HG03442 (cell line): ENCODE data around the gene SPEG.

ENCODE experiments used
- ATAC-seq: cut with Tn5 transposase; IDR thresholded peaks from one replicate; pipeline ENCODE4 v1.9.1; 2021; ENCODE audit warnings: mild to moderate bottlenecking, moderate library complexity; ENCODE audit not compliant: unreplicated experiment

The SPEG gene

DNA sequence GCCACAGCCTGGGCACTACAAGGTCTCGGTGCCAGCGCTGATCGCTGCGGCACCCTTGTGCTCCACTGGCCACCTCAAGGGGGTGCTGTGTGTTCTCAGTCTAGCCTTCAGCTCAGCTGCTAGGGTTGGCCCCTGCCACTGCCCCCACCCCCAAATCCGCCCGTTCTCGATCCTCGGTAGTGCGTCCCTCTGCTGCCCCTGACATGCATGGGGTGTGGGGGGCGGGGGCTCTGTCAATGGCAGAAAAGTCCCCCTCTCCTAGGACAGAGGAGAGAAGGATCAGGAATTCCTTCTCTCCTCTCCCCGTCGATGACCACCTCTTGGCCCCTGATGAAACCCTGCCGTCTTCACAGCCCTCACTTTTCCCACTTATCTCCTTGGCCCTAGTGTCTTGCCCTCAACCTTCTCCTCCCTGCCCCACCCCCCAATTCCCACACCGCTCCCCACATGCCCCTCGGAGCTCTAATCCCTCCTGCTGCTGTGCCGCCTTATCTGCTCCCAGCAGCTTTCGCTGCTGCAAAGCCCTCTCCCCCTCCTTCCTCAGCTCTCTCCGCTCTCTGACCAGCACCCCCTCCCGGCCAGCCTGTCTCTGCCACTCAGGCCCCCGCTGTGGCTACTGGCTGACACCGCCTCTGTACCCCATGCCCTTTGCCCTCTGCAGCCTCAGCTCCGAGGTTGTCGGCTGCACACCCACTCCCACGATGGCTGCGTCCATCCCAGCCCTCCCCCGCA lies 75.3 kb downstream of the SPEG start:
- ATAC-seq: no peak

DNA sequence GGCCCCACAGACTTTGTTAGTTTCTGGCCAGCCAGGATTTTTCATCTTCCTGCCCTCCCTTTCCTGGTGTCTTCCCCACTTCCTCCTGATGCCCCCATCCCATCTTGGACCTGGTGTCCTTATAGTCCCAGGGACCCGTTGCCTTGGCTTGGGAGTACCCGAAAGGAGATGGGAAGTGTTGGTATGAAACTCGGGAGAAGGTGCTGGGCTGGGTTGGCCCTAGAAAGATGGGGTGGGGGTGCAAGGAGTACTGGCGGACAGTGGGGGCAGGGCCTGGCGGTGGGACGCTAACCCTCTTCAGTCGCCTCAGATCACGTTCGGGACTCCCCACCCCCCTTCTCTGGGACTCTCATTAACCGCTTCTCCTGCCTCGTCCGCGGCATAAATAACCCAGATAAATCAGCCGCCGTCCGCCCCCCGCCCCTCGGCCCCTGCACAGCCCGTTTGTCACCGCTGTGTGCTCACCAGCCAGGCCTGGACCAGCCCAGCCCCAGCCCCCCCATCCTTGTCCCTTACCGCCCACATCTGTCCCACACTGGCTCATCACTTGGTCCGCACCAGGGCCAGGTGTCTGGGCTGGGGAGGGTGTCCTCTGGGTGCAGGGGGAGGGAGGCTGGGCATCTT lies 76.0 kb downstream of the SPEG start:
- ATAC-seq: no peak

DNA sequence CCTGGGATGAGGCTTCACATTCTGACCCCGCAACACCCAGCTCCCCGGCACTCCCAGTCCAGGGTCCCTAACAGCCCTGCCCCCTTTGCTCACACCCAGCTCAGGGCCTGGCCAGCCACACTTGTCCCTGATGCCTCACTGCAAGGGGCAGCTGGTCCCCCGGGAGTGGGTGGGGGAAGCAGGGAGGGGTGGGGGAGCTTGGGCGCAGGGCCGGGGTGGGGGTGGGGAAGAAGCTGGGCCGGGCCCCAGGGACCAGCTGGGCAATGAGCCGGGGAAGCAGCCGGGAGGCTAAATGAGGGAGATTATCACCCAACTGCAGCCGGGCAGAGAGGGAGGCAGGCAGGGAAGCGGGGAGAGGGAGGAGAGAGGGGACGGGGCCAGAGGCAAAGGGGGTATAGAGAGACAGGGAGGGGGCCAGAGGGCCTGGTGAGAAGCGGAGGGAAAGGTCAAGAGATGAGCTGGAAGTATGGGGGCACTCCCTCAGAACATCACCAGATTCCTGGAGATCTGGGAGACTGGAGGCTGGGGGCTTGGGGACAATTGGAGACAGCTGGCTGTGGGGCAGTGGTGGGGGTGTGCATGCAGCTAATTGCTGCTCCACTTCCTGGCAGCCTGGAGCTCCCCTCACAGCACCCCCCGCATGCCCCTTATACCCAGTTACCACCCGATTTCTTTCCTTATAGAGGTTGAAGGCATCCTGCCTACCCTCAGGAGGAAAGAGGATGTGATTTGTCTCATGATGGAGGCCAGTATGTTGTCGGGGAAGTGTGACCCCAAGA lies 77.1 kb downstream of the SPEG start:
- ATAC-seq: no peak

DNA sequence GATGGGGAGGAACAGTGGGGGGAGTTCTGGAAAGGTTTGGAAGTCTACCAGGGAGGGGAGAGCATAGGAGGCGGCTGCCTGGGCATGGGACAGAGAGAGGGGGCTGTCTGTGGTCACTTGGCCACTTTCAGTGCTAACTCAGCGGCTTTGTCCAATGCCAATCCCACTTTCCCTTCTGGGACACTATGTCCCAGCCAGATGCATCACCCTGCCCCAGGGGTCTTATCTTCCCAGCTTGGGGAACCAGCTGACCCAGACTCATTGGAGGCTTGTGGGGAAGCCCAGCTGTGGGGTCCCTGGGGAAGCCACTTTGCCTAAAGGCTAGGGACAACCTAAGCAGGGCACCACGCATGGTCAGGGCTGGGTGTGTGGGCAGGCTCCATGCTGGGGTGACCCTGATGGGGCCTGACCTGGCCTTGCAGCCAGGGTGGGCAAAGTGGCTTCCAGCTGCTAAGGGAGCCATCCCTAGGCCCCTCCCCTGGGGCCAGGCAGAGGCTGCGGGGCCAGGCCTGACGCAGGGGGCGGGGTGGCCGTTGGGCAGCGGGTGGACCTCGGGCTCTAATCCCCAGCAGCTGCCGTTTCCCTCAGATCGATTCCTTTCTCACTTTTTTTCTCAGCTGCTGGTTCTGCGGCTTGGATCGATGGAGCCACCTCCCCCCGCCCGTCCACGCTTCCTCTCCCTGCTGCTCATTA lies 78.0 kb downstream of the SPEG start:
- no peak for ATAC-seq

DNA sequence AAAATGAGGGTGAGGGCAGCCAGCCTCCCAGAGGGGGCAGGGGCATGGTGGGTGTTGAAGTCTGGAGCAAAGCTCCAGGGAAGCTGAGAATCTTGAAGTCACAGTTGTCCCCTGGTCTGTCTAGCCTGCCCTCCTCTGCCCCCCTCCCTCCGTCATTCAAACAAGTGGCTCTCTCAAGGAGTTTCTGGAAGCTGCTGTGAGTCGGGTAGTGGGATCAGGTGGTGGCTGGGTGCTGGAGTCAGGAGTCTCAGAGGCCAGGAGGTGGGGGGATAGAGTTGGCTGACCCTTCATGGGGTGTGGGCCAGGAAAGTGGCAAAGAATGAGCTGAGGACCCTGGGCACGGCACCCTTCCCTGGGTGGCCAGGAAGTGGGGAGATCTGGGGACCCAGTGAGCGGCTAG lies 79.1 kb downstream of the SPEG start:
- no peak for ATAC-seq

DNA sequence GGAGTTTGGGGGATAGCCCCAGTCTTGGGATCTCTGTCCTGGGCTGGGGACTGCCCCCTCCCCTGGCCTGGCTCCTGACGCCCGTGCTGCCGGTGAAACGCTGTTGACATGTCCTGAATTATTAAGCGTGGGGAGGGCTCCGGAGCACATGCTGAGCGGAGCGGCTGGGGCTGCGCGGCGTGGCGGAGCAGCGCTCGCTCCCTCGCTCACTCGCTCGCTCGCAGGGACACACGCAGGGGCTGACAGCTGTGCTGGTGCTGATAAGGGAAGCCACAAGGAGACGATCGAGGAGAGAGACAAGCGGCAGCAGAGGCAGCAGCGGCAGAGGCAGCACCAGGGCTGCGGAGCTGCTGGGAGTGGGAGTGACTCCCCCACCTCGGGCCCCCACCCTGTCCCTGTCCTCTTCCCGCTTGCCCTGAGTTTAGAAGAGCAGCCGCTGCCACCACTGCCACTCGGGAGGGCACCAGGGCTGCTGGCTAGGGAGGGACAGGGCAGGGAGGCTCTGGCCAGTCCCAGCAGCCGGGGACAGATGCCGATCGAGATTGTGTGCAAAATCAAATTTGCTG lies 79.6 kb downstream of the SPEG start, which contains the start of gene ASIC4:
TSS of gene ASIC4 (plus strand) at position 287 of the 566 bp plus-strand sequence. CDS start at position 530, 243 bp downstream.
- no peak for ATAC-seq

DNA sequence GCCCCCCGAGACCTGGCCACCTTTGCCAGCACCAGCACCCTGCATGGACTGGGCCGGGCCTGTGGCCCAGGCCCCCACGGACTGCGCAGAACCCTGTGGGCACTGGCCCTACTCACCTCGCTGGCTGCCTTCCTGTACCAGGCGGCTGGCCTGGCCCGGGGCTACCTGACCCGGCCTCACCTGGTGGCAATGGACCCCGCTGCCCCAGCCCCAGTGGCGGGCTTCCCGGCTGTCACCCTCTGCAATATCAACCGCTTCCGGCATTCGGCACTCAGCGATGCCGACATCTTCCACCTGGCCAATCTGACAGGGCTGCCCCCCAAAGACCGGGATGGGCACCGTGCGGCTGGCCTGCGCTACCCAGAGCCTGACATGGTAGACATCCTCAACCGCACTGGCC lies 80.2 kb downstream of the SPEG start:
- ATAC-seq: no peak

DNA sequence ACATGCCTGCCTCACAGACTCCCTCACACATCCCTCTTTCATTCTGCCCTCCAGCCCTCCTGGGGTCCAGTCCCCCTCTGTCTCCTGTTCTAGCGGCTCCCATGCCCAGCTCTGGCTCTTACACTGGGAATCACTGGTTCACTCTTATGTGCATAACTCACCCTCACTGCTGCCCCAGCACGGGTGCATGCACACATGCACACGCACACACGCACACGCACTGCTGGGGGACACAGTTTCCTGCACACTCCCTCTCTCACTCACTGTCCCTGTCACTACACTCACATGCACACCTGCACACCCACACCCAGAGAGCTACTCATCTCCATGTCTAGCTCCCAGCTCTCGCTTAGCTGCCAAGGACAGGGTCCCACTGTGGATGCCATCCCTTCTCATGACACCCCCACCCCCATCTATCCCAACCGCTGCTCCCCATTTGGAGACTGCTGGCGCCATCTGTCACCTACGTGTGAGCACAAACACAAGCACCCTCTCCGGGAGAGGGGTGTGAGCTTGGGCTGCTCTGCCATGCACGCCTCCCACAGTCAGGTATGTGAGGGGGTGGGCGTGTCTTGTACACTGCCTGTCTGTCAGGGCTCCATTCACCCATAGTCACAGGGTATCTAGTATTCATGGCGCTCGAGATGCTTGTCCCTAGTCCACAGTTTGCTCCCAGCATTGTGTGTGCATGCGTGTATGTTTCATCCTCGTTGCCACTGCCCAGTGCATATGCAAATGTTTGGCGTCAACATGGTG lies 81.4 kb downstream of the SPEG start:
- no peak for ATAC-seq

DNA sequence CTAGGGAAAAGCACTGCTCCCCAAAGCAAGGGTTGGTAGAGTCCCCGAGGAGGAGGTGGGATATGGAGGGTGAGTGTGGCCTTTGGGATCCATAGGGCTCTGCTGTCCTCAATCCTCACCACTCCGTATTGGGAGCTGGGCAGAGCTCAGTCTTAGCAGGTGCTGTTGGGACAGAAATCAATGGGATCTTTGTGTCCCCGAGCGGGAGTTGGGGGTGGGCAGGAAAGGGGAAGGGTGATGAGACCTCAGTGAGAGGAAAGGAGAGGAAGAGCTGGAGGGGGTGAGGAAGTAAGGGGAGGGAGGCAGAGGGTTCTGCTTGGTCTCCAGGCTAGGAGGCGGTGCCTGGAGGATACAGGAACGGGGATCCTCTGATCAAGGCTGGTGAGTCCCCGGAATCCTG lies 82.2 kb downstream of the SPEG start:
- no peak for ATAC-seq

DNA sequence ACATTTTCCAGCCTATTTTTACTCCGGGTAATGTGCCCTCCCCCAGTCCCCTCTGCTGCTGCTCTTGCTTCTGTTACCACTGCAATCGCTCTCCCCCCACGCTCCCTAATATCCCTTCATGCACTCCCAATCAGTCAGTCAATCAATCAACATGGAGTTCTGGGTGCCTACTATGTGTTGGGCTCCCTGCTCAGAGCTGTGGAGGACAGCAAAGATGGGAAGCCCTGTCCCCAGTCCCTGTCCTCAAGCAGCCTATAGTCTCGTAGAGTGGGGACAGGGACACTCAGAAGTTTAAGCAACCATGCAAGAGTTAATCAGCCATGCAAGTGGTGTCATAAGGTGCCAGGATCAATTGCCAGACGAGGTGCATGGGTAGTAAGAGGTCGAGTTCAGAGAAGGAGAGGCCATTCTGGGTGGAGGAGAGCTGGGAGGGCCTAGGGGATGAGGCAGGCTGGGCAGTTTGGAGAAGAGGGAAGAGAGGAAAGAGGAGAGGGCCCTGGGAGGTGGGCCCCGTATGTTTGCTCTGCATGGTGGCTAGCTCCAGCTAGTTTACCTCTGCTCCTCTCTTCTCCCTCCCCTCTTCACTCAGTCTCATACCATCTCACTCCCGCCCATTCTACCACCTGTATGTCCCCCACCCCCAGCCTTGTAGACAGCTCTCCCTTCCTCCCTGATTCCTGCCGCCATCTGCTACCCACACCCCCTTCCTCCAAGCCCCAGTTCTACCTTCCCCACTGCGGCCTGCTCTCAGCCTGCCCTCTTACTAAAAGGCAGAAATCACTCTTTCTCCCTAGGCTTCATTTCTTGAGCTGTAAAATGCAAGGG lies 83.5 kb downstream of the SPEG start:
- no peak for ATAC-seq

DNA sequence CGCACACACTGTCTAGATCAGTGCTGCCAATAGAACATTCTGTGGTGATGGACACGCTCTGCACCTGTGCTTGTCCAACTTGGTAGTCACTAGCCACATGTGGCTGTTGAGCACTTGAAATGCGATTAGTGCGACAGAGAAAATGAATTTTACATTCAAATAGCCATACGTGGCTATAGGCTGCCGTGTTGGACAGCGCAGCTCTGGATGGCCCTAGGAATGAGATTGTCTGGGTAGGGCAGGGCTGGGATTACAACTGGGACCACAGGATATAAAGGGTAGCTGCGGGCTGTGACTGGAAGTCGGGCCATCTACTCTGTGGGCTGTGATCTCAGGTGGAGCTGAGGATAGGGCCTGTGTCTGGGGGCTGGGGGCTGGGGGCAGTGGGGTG lies 84.9 kb downstream of the SPEG start:
- ATAC-seq: no peak

DNA sequence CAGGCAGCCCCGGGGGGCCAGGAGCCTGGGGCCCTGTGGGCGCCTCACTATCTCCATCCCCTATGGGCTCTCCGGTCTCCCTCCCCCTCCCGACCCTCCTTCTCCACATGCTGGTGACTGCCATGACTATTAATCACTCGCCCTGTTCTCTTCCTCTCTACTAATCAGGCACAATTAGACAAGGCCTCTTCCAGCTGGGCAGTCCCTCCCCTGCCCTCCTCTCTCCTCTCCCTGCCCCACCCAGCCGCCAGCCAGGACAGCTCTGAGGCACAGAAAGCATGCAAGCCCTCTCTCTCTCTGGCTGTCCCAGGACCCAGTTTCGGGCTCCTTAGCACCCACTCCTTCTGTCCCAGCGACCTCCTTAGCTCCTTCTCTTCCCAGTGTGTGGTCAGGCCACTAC lies 85.4 kb downstream of the SPEG start:
- ATAC-seq: no peak

DNA sequence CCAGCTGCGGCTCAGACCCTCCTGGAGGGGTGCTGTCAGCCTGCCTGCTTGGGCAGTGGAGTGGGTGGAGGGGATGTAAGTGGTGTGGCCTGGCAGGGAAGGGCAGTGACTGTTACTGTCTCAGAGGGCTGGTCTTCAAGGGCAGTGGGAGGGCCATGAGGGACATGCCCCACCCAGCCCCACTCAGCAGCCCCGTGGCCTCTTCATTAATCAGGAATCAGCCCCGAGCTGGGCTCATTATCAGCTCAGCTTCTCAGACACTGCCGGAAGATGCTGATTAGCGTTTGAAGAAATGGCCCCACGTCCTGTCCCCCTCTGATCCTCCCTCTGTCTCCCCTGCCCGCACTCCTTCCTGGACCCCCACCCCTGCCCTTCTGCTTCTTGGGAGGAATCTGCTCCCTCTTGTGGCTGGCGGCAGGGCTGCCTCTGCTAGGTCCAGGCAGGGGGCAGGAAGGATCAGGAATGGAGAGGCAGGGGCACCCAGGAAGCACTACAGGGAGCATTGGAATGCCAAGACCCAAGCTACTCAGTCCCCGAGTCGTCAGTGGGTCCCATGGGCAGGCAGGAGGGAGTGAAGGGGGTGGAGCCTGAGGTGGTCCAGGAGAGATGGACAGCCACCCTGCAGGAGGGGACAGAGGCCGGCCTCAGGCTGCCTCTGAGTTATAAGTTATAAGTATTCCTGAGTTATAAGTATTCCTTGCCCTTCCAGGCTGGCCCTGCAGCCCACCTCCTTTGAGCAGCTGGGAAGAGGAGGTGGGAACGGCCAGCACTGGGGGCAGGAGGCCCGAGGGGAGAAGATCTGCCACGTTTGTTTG lies 86.6 kb downstream of the SPEG start:
- ATAC-seq: no peak

DNA sequence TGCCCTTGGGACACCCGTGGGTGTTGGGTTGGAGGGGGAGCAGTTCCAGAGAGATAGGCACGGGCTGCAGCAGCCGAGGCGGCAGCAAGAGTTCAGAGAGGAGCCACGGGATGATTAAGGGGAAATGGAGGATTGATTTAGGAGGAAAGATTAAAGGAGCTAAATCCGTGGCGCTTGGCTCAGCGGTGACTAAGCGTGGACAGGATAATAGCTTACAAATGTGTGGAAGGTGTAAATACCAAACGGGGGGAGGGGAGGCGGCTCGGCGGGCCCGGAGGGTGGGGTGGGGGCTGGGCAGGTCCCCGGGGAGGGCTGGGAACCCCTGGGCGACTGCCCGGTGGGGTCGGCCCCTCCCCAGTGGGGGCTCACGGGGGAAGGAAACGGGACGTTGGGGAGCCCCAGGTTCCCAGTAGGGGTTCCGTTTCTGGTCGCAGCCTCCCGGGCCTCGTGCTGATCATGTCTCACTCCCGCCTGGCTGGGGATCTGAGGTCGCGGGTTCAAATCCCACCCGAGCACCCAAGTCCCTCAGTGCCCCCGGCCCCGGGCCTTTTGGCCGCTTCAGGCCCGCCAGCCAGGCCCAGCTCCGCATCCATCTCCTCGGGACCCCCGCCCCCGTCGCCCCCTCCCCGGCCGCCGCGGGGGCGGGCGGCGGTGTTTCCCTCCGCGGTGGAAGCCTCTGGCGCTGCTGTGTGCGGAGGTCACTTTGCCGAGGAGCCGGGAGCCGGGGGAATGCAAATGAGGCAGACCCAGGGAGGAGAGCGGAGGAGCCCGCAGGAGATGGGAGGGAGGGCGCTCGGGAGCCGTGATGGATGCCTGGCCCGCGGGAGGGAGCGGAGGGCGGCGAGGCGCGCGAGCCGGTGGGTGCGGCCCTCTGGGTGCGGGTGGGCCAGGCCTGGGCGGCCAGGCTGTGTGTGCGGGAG lies 87.7 kb downstream of the SPEG start:
- ATAC-seq: no peak

DNA sequence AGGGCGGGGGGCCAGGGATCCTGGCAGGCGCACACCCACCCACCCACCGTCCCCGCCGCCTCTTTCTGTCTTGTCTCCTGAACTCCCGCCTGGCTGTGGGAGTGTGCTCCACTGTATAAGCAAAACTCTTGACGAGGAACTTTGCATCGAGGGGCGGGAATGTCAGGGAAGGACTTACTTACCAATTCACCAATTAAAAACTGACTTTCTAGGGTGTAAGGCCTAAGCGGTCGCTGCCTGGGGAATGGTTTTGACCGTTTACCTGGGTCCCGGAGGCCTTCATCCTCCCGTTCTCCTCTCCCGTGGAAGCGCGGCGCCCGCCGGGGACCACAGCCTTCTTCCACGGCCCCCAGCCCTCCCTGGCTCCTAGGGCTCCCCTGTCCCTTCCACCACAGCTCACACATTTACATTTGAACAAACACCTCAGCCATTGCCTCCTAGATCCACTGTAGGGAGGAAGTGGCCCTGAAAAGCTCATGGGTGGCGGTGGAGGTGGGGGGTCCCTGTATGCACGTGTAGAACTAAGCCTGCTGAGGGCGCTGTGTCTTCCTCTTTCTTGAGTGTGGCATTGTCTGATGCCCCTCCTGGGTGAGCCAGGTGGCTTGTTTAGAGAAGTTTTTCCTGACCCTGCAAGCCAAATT lies 88.5 kb downstream of the SPEG start:
- ATAC-seq: no peak

DNA sequence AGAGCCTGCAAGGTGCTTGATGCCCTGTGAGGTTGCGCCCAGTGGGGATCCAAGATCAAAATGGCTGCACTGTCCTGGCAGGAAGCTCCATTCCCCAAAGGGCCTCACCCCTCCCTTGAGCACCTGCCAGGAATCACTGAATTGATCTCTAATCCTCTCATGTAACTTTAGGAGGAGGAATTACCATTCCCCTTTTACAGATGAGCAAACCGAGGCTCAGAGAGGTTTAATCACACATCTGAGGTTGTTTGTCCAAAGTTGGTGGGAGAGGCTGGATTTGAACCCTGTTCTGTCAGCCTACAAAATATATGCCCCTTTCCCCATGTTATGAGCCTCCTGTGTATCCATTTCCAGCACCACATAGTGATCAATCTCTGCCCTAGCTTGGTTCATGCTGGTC lies 90.2 kb downstream of the SPEG start:
- ATAC-seq: no peak
